DND-41 (cell line): Measurements from ENCODE around the gene ASIC3.

Source experiments
- EZH2 ChIP-seq: IDR thresholded peaks from 3 replicates; pipeline ENCODE4 v1.6.1; 2012; ENCODE audit warnings: borderline replicate concordance, low read depth, mild to moderate bottlenecking, moderate library complexity, low read length, inconsistent platforms; ENCODE audit not compliant: severe bottlenecking
- TF ChIP-seq, protein P1 (sequence below): IDR thresholded peaks from 2 replicates; pipeline ENCODE4 v1.5.1; 2012; ENCODE audit warnings: borderline replicate concordance, low read length, moderate library complexity, mild to moderate bottlenecking; ENCODE audit not compliant: poor library complexity, severe bottlenecking; ENCODE audit errors: extremely low read depth

DNA sequence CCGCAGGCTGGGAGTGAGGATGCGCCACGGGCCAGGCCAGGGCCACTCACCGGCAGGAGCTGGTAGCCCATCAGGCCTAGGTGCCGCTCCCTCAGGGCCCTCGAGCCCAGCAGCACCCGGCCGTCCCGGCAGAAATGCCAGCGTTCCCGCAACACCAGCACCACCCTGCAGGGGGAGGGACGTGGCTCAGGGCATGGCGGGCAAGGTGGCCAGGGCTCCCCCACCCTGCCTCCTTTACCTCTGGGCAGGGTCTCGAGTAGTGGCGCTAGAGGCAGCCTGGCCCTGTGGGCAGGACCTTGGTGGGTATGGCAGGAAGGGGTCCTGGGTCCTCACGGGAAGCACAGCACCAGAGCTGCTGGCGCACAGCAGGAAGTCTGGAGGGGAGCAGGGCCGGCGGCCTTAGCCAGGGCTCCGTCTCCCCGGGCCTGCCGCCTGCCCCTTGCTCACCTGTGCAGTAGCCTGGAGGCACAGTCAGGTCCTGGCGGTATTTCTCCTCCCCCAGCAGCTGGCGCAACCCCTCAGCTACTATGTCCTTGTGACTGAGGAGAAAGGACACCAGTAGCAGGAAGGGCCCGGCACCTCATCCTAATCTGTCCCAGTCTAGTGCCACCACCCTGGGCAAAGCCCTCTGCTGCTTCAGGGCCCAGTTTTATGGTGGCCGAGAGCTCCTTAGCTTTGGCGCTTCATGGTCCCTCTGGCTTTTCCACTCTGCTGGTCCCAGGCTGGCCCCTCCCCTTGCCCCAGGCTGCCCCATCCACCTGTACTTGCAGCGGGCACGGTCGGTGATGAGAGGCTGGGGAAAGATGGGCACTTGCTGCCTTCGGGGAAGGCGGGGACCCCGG lies 28.8 kb downstream of the ASIC3 start:
- TF ChIP-seq, protein P1, sequence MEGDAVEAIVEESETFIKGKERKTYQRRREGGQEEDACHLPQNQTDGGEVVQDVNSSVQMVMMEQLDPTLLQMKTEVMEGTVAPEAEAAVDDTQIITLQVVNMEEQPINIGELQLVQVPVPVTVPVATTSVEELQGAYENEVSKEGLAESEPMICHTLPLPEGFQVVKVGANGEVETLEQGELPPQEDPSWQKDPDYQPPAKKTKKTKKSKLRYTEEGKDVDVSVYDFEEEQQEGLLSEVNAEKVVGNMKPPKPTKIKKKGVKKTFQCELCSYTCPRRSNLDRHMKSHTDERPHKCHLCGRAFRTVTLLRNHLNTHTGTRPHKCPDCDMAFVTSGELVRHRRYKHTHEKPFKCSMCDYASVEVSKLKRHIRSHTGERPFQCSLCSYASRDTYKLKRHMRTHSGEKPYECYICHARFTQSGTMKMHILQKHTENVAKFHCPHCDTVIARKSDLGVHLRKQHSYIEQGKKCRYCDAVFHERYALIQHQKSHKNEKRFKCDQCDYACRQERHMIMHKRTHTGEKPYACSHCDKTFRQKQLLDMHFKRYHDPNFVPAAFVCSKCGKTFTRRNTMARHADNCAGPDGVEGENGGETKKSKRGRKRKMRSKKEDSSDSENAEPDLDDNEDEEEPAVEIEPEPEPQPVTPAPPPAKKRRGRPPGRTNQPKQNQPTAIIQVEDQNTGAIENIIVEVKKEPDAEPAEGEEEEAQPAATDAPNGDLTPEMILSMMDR = peak; percentile 47
- no peak for TF ChIP-seq EZH2
